ENCODE results near the gene TRAPPC14. TPM values are rescaled to one million over a fixed set of nuclear protein-coding genes. Genes with fewer than 3 reads are reported as not detected.

TRAPPC14 gene
- total RNA-seq, 2 experiments from 2014 or later, result 15.7 to 17.4 TPM

DNA sequence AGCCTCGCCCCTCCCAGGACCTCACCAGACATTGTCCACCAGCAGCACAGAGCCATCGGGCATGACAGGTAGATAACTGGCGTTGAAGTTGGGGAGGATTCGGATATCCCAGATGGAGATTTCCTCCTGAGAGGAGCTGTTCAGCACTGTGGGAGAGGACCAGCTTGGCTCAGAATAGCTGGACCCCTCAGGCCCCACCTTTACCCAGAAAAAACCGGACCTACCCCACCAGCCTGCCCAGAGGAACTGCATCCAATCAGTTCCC lies 1.5 kb downstream of the TRAPPC14 start:
- Mint-ChIP-seq H3K4me1 (ENCODE audit: low read depth) (peaks cover 39% of the 10 kb centered on the region), H3K4me3 (peak overlapping the region; percentile 67), H3K27me3 (no peaks in the 10 kb centered on the region), H3K36me3 (ENCODE audit: low read depth) (peaks cover 23% of the 10 kb centered on the region), H3K27ac (peak overlapping the region; percentile 89), H3K9me3 (no peaks in the 10 kb centered on the region)
- intact Hi-C loops (cut with micrococcal nuclease), result no loop called here
- TF ChIP-seq, protein P1, sequence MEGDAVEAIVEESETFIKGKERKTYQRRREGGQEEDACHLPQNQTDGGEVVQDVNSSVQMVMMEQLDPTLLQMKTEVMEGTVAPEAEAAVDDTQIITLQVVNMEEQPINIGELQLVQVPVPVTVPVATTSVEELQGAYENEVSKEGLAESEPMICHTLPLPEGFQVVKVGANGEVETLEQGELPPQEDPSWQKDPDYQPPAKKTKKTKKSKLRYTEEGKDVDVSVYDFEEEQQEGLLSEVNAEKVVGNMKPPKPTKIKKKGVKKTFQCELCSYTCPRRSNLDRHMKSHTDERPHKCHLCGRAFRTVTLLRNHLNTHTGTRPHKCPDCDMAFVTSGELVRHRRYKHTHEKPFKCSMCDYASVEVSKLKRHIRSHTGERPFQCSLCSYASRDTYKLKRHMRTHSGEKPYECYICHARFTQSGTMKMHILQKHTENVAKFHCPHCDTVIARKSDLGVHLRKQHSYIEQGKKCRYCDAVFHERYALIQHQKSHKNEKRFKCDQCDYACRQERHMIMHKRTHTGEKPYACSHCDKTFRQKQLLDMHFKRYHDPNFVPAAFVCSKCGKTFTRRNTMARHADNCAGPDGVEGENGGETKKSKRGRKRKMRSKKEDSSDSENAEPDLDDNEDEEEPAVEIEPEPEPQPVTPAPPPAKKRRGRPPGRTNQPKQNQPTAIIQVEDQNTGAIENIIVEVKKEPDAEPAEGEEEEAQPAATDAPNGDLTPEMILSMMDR (IDR thresholded peaks at IDR 0.05), result no peak
- ChIA-PET POLR2A (interaction anchor here (0.9 to 1.8 kb wide), 7 partner anchors 8 to 56 kb away, joined by 3 to 11 read pairs (median 4); partner anchors contain the start of genes GAL3ST4, GPC2, LAMTOR4 and MCM7), CTCF (interaction anchor here (0.8 to 2.4 kb wide), 7 partner anchors 9 to 61 kb away, joined by 3 to 9 read pairs (median 4); no protein-coding TSS in a partner anchor)
- no peak for DNase-seq
- no peak for ATAC-seq

DNA sequence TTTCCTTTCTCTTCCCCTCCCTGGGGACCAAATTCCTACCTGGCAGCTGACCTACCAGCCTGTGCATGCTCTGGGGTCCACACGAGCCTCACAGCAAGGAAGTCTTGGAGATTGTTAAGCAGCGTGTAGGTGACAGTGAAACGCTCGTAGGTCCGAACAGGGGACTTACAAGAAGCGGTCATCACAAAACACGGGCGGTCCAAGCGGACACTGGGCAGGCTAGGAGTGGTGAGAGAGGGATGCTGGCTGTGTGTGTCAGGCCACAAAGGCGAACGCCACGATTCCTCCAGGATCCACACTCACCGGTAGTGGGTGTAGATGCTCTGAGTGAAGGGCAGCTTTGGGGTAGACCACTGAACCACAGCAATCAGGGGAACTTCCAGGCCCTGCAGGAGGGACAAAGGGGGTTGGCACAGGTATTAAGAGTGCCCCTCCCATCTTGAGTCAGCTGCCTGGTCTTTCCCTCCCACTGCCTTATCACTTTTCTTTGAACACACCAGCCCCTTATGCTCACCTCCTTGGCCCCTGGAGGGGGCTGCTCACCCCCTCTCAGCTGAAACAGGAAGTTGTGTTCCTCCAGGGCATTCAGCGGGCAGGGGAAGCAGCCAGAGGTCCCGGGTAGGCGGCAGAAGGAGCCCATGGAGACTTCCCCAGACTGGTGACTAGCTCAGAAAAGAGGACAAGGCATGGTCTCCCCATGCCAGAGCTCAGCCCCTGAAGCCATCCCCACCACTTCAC lies 2.0 kb downstream of the TRAPPC14 start:
- CTCF ChIA-PET, result interaction anchor here (0.8 to 2.1 kb wide), 6 partner anchors 11 to 62 kb away, joined by 3 to 9 read pairs (median 4); no protein-coding TSS in a partner anchor
- DNase-seq (peak; percentile 75), ATAC-seq (peak; percentile 70)
- peak overlapping the region; percentile 67 for H3K4me3 Mint-ChIP-seq
- no peaks in the 10 kb centered on the region for H3K9me3 Mint-ChIP-seq
- POLR2A ChIA-PET, result interaction anchor here (0.8 to 1.8 kb wide), 5 partner anchors 11 to 54 kb away, joined by 3 to 11 read pairs (median 4); partner anchors contain the start of genes GAL3ST4 and GPC2
- peak overlapping the region; percentile 89 for H3K27ac Mint-ChIP-seq
- H3K27me3 Mint-ChIP-seq, result no peaks in the 10 kb centered on the region
- H3K4me1 Mint-ChIP-seq (ENCODE audit: low read depth), result peaks cover 39% of the 10 kb centered on the region
- H3K36me3 Mint-ChIP-seq (ENCODE audit: low read depth), result peaks cover 28% of the 10 kb centered on the region
- TF ChIP-seq, protein P1 (IDR thresholded peaks at IDR 0.05), result no peak
- intact Hi-C loops (cut with micrococcal nuclease), result no loop called here

DNA sequence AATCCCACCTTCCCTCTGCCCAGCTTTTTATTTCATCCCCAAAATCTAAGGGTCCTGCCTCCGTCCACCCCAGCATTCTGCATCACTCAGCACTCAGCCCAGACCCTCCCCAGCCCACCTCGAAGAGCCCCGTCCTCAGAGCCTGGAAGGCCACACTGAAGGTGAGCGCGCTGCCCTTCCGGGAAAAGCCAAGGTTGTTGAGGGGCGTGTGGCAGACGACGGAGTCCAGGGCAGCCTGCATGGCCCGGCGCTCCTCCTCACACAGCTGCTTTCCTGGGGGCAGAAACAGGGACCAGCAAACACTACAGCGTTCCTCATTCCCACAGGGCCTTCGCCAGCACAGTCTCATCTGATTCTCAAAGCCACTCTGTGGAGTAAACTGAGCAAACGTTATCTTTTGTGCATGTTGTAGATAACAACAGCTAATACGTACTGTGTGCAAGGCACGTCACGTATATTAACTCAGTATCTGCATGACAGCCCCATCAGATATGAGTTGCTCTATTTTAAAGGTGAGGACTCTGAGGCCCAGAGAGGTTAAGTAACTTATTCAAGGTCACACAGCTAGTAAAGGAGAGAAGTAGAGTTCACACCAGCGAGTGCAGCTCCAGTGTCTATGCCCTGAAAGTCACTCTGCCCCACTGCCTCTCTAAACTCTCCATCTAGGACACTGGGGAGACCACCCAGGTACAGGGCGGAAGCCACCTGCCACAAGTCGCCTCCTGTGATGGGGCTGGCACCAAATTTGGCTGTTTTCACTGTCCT lies 2.8 kb downstream of the TRAPPC14 start:
- H3K36me3 Mint-ChIP-seq (ENCODE audit: low read depth), result peaks cover 29% of the 10 kb centered on the region
- no peaks in the 10 kb centered on the region for H3K27me3 Mint-ChIP-seq
- H3K9me3 Mint-ChIP-seq, result no peaks in the 10 kb centered on the region
- DNase-seq, result no peak
- intact Hi-C loops (cut with micrococcal nuclease), result no loop called here
- H3K4me1 Mint-ChIP-seq (ENCODE audit: low read depth), result peaks cover 40% of the 10 kb centered on the region
- no peak for ATAC-seq
- H3K4me3 Mint-ChIP-seq, result no peak overlapping the region
- POLR2A ChIA-PET, result interaction anchor here (0.6 to 1.2 kb wide), 5 partner anchors 13 to 360 kb away, joined by 3 to 5 read pairs (median 3); no protein-coding TSS in a partner anchor
- H3K27ac Mint-ChIP-seq, result peak overlapping the region; percentile 89
- CTCF ChIA-PET, result interaction anchor here (0.8 to 1.6 kb wide), 5 partner anchors 23 to 63 kb away, joined by 3 to 5 read pairs (median 3); no protein-coding TSS in a partner anchor
- TF ChIP-seq, protein P1 (IDR thresholded peaks at IDR 0.05), result no peak

DNA sequence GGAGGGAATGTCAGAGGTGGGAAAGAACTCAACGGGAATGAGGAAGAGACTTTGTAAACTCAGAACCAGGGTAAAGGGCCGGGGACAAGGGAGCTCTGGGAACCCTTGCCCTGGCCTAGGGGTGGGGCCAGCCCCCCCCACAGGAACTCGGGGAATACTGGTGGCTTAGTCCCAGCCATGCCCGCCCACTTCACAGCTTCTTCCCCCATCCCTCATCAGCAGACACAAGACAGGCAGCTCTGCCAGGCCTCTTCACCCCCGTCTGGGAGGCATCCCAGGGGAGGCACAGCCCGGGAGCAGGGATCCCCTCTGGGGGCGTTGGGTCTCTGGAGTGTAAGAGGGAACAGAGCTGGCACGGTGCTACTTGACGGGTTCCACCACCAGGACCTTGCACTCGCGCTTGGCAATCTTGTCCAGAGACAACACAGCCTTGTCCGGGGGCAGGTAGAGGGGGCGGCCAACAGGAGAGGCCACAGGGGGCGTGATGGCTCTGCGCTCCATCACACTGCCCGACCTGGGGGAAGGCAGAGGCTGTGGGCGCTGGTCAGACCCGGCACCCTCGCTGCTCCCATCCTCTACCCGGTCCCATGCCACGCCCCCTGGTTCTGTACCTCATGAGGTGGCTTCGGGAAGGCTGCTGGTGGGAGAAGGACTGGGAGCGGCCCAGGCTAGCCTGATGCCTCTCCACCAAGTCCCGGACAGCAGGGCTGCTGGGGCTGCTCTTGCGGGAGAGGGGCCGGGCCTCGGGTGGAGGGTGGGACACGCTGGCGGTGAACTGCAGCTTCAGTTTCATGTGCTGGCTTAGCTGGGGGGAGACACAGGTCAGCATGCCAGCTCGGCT lies 3.7 kb downstream of the TRAPPC14 start:
- H3K9me3 Mint-ChIP-seq, result no peaks in the 10 kb centered on the region
- TF ChIP-seq, protein P1 (IDR thresholded peaks at IDR 0.05), result no peak
- H3K4me3 Mint-ChIP-seq, result no peak overlapping the region
- intact Hi-C loops (cut with micrococcal nuclease), result no loop called here
- ChIA-PET CTCF (interaction anchor here (1.2 to 1.6 kb wide), 3 partner anchors 22 to 63 kb away, joined by 3 to 6 read pairs (median 5); no protein-coding TSS in a partner anchor), POLR2A (interaction anchor here (0.6 to 1.2 kb wide), 3 partner anchors 21 to 687 kb away, joined by 3 to 4 read pairs (median 3); no protein-coding TSS in a partner anchor)
- no peaks in the 10 kb centered on the region for H3K27me3 Mint-ChIP-seq
- DNase-seq, result no peak
- peak overlapping the region; percentile 28 for H3K27ac Mint-ChIP-seq
- peaks cover 36% of the 10 kb centered on the region for H3K36me3 Mint-ChIP-seq (ENCODE audit: low read depth)
- peaks cover 46% of the 10 kb centered on the region for H3K4me1 Mint-ChIP-seq (ENCODE audit: low read depth)
- no peak for ATAC-seq
